GM19238 (cell line): ENCODE measurements around the gene MAP3K4.
A peak's percentile ranks its signal among the peaks of the same experiment; 100 is the strongest.
"Not testable (repeated sequence)": the region's sequence is repeated elsewhere in the genome, so short reads cannot be mapped to it uniquely, and the experiment has no call there.

Source experiments
- DNase-seq: peaks from one replicate; pipeline ENCODE4 v3.0.0; 2011; ENCODE audit warnings: low spot score; ENCODE audit not compliant: insufficient read length

The MAP3K4 gene

GRCh38 chr6:160967351-160967750, 24.2 kb upstream of the MAP3K4 start:
- DNase-seq, result no peak

GRCh38 chr6:160967833-160968232, 23.7 kb upstream of the MAP3K4 start:
- DNase-seq, result no peak

GRCh38 chr6:160971171-160971570, 20.4 kb upstream of the MAP3K4 start:
- DNase-seq, result no peak

DNA sequence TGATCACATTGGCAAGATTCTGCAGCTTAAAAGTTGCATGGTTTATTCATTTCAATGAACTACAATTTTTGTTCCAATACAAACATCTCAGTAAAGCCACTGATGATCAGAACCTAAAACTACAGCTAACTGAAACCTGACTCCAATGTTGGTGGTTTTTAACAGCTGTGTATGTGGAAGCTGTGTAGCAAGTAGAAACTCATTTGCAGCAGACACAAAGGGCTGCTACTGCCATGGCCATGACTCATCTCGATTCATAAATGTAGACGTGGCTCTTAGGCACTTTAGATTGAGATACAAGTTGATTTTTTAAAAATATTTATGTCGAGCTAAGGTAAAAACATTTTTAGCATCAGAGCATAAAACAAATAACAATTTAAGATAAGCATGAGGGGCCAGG, 19.5 kb upstream of the MAP3K4 start:
- no peak for DNase-seq

GRCh38 chr6:160972594-160972993, 19.0 kb upstream of the MAP3K4 start:
- DNase-seq, result not testable (repeated sequence)

DNA sequence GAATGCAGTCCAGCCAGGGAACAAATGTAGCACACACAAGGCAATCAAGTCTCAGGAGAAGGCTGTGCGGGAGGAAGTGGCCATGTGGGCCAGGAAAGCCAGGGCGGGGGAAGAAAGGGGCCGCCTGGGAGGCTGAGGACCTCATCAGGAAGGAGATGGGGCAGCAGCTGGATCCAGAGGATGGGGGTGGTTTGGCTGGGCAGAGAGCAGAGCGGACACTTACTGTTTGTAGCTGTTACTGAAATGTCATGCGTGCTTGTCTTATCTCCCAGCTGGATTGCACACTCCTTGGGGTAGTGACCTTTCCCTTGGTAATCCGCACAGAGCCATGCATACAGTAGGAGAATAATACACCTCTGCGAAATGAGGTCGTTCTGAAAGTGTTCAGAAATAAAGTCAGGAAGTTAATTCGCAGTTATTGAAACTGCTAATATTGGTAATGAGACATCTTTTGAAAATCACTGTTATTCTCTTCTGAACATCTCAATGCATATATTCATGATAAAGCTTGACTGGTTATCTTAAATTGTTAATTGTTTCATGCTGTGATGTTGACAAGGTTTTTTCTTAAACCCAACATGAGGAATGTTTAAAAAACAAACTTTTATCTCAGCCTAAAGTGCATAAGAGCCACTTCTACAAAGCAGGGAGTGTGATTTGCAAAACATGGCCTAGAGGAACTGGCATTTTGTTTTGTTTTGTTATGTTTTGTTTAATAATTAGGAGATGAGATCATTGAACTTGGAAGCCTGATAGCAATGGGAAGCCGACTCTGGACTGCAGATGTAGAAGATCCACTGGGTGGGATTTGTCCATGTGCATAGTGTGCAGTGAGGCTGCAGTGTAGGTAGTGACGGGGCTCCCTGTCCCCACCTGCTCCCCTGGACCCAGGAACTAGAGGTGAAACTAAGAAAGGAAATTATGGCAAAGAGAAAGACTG, 18.0 kb upstream of the MAP3K4 start:
- DNase-seq, result no peak

GRCh38 chr6:160974304-160974771, 17.2 kb upstream of the MAP3K4 start:
- no peak for DNase-seq

DNA sequence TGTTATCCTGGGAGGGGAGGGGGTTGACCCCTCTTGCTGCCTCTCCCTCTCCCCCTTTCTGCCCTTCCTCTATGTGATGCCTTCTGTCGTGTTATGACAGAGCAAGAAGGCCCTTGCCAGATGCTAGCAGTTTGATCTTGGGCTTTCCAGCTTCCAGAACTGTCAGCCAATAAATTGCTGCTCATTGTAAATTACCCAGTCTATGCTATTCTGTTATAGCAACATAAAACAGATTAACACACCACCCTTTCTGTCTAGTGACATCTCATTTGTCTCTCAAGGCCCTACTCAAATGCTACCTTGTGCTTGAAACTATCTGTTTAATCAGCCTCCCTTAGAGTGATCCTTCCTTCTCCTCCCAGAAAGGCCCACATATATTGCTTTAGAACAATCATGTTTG, 16.4 kb upstream of the MAP3K4 start:
- DNase-seq, result no peak

- DNase-seq, result not testable (repeated sequence)
Measured at GRCh38 chr6:160975961-160976360, 15.6 kb upstream of the MAP3K4 start.

DNA sequence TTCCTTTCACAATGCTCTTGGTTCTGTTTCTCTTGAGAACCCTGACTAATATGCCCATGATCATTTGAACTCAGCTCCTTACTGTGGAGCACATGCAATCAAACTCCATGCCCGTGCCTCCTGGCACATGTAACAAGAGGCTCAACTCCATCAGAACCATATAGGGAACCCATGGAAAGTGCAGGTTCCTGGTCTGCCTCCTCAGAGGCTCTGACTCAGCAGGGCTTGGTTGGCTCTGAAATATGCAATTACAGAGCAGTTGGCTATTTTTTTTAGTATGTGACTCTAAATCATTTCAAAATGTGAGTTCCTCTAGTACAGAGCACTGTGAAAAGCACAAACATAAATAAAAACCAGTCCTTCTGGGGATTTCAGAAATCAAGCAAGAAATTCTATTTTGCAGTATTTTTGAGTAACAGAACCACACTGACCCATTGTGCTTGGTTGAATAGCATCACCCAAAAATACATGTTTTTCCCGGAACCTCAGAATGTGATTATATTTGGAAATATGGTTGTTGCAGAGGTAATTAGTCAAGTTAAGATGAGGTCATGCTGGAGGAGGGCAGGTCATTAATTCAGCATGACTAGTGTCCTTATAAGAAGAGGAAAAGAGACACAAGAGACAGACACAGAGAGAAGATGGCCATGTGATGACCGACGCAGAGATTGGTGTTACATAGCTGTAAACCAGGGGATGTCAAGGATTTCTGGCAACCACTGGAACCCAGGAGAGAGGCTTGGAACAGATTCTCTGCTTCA, 13.2 kb upstream of the MAP3K4 start:
- no peak for DNase-seq

DNA sequence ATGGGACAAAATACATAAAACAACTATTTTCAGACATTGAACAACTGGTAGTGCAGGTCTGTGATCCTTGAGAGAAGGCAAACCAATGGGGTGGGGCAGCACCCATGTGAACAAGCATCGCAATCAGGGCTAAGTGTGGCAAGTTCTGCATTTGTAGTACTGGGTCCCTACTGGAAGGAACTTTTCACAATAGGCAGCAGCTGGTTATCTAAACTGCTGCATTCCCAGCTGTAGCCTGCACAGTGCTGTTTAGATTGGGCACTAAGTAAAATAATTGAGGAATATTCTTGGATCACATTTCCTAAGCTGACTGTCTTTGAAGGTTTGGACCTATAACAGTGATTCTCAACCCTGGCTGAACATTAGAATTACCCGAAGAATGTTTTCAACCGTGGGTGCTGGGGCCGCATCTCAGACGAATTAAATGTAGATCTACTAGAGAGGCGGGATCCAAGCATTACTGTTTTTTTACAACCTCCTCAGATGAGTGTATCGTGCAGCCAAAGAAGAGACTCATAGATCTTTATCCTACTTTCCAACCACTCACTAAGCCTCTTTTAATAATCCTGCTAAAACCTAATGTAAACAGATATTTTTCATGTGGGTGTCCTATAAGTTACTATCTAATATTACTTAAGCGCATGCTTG, 12.4 kb upstream of the MAP3K4 start:
- no peak for DNase-seq

- DNase-seq, result not testable (repeated sequence)
Measured at GRCh38 chr6:160983377-160983948, 8.1 kb upstream of the MAP3K4 start.

DNA sequence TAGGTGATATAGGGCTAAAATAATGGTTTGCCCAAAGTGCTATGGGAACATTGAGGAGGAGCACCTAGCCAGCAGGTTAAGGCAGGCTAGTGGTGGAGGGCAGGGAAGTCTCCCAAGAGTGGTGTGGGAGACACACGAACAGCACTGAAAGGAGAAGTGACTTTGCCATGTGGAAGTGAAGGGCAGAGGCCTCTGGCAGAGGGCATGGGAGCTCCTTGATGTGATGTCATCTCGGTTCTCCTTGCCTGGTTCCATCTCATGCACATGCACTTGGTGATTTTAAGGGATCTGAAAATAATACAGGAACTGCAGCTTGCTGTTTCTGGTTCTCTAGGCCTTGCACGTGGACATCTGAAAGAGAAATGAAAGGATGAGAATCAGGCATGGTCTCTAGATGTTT, 4.7 kb upstream of the MAP3K4 start:
- DNase-seq, result no peak

- DNase-seq, result no peak
Measured at GRCh38 chr6:160987265-160987664, 4.3 kb upstream of the MAP3K4 start.

DNA sequence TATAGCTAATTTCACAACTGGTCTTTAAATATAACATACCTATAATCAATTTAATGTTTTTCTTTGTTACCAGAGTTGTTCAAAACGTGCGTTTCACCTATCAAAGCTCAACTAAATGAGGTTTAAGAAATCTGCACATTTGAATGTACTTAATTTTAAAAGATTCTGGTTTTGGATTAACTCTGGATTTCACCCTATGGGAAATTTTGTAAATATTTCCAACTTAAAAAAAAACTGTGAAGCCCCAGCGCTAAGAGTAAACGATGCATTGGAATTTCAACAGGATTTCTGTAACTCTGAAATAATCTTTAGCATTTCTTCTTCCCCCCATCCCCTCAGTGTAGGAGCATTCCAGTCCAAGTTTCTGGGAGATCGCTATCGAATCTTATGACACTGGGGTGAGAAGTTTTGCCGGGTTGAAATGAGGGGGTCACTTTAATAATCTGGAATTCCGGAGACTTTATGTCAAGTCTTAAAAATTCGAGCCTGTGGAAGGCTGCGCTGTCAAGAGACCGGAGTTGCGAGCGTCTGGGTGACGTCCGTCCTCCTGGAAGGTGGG, 643 bp upstream of the MAP3K4 start:
- no peak for DNase-seq

GRCh38 chr6:160992061-160992979, 751 bp downstream of the MAP3K4 start:
- DNase-seq, result peak; percentile 37

GRCh38 chr6:160992980-160993314, 1.4 kb downstream of the MAP3K4 start:
- DNase-seq, result no peak

- no peak for DNase-seq
Measured at GRCh38 chr6:160995271-160995670, 3.7 kb downstream of the MAP3K4 start.

DNA sequence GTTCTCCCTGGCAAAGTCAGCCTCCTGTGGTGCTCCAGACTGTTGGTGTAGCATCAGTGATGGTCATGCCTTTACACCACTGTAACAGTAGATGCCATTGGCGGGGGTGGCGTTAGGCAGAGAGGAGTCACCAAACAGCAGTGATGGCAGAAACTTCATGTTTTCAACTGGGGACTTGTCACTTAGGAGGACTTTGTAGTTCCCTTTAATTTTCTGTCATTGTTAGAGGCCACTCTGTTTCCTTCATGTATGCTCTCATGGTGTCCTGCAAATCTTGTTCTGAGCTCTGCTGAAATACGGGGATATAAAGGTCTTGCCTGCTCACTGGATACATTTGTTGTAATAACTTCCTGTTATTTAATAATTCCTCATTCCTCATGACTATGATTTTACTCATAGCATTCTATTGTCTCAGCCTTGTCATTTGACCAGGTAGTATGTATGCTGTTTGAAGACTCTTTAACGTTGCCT, 4.6 kb downstream of the MAP3K4 start:
- DNase-seq, result no peak

DNA sequence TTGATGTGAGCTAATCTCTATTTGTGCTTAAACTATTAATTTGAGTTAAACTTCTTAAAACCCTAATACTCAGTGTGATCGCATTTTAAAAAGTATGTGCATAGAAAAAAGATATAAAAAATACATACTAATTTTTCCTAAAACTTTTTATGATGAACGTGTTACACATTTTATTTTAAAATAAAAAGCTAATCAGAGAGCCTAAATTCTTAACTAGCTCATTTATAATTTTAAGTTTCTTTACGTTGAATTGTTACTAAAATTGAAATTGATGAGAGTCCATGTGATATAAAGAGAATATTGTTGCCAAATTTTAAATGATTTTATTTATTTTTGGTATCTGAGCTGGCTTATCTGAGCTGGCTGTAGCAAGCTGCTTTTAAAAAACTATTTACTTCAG, 6.6 kb downstream of the MAP3K4 start:
- no peak for DNase-seq
